Amniotic epithelial cell (primary cell): ENCODE data around the gene KPNA3.
A peak's percentile ranks its signal among the peaks of the same experiment; 100 is the strongest.
"Not testable (repeated sequence)": the region's sequence is repeated elsewhere in the genome, so short reads cannot be mapped to it uniquely, and the experiment has no call there.

Experiments used
- DNase-seq: peaks from one replicate; pipeline ENCODE4 v3.0.0-alpha.2; 2010; ENCODE audit warnings: low read depth

Gene KPNA3

GRCh38 chr13:49792550-49793324, at the start of gene KPNA3:
TSS of gene KPNA3 (minus strand) at chr13:49792682. CDS start at chr13:49792506, 176 bp downstream.
- peak; percentile 96 for DNase-seq

- DNase-seq, result no peak
These were observed 49.5 kb upstream of the KPNA3 start for GRCh38 chr13:49841964-49842363.

GRCh38 chr13:49840675-49841074, 48.2 kb upstream of the KPNA3 start:
- DNase-seq, result no peak

GRCh38 chr13:49840266-49840665, 47.8 kb upstream of the KPNA3 start:
- no peak for DNase-seq

GRCh38 chr13:49838989-49839388, 46.5 kb upstream of the KPNA3 start:
- no peak for DNase-seq

GRCh38 chr13:49836516-49836915, 44.0 kb upstream of the KPNA3 start:
- no peak for DNase-seq

GRCh38 chr13:49833402-49833801, 40.9 kb upstream of the KPNA3 start:
- DNase-seq, result no peak

GRCh38 chr13:49831455-49831854, 39.0 kb upstream of the KPNA3 start:
- DNase-seq, result no peak

- DNase-seq, result no peak
These were observed 38.2 kb upstream of the KPNA3 start for GRCh38 chr13:49830721-49831120.

GRCh38 chr13:49829715-49830114, 37.2 kb upstream of the KPNA3 start:
- no peak for DNase-seq

- no peak for DNase-seq
These were observed 36.0 kb upstream of the KPNA3 start for GRCh38 chr13:49828453-49828852.

- no peak for DNase-seq
These were observed 35.4 kb upstream of the KPNA3 start for GRCh38 chr13:49827891-49828290.

- DNase-seq, result no peak
These were observed 34.9 kb upstream of the KPNA3 start for GRCh38 chr13:49827336-49827735.

- no peak for DNase-seq
These were observed 28.9 kb upstream of the KPNA3 start for GRCh38 chr13:49821216-49822009.

- DNase-seq, result no peak
These were observed 28.2 kb upstream of the KPNA3 start for GRCh38 chr13:49820591-49821215.

- DNase-seq, result not testable (repeated sequence)
These were observed 23.6 kb upstream of the KPNA3 start for GRCh38 chr13:49816047-49816446.

- DNase-seq, result no peak
These were observed 22.2 kb upstream of the KPNA3 start for GRCh38 chr13:49814551-49815270.

- no peak for DNase-seq
These were observed 20.3 kb upstream of the KPNA3 start for GRCh38 chr13:49812812-49813211.

GRCh38 chr13:49811527-49811908, 19.0 kb upstream of the KPNA3 start:
- no peak for DNase-seq

- DNase-seq, result peak; percentile 81
These were observed 18.4 kb upstream of the KPNA3 start for GRCh38 chr13:49810567-49811526.

- DNase-seq, result no peak
These were observed 15.2 kb upstream of the KPNA3 start for GRCh38 chr13:49807681-49808080.
